Duodenal mucosa (tissue), 2 donors: Measurements from ENCODE around the gene MAGI1.

ENCODE experiments used
- H3K27ac ChIP-seq: one replicate; pipeline ENCODE4 v1.7.0; 2013; ENCODE audit warnings: low read depth, low read length
- H3K27me3 ChIP-seq, 2 donors: one replicate each; pipeline ENCODE4 v1.7.0; 2013; ENCODE audit warnings: low read length in 2 of 2, control low read depth in 1 of 2; ENCODE audit not compliant: insufficient read depth in 2 of 2, control insufficient read depth in 1 of 2
- H3K36me3 ChIP-seq, 2 donors: one replicate each; pipeline ENCODE4 v1.7.0; 2013; ENCODE audit warnings: low read length in 2 of 2, control low read depth in 1 of 2; ENCODE audit not compliant: insufficient read depth in 2 of 2, control insufficient read depth in 1 of 2
- H3K4me1 ChIP-seq, 2 donors: one replicate each; pipeline ENCODE4 v1.7.0; 2013; ENCODE audit warnings: low read length in 2 of 2, control low read depth in 1 of 2; ENCODE audit not compliant: insufficient read depth in 2 of 2, control insufficient read depth in 1 of 2
- H3K4me3 ChIP-seq, 2 donors: one replicate each; pipeline ENCODE4 v1.7.0; 2013; ENCODE audit warnings: low read length in 2 of 2, low read depth in 1 of 2
- H3K9ac ChIP-seq, 2 donors: one replicate each; pipeline ENCODE4 v1.7.0; 2013; ENCODE audit warnings: low read length in 2 of 2, low read depth in 1 of 2
- H3K9me3 ChIP-seq, 2 donors: one replicate each; pipeline ENCODE4 v1.7.0; 2013; ENCODE audit warnings: low read length in 2 of 2, control low read depth in 1 of 2; ENCODE audit not compliant: control insufficient read depth in 1 of 2

MAGI1 gene

DNA sequence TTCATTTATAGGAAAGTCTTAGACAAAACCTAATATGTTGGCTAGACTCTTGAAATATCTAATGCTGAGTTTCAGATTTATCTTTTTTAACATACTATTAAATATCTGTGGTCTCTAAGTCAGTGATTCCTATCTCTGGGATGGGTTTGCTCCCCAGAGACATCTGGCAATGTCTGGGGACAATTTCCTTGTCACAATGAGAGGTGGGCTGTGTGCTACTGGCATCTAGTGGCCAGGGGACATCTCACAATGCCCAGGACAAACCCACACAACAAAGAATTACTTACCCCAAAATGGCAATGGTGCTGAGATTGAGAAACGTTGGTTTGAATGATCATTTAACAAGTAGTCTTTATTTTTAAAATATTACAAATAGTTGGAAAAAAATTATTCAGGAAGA is 602.1 kb downstream of the MAGI1 start:
- Histone ChIP-seq H3K27ac (no peak overlapping the region), H3K36me3 (no peaks in the 10 kb centered on the region), H3K4me3 (no peak overlapping the region), H3K27me3 (no peaks in the 10 kb centered on the region), H3K4me1 (no peaks in the 10 kb centered on the region), H3K9ac (no peak overlapping the region), H3K9me3 (no peaks in the 10 kb centered on the region)

DNA sequence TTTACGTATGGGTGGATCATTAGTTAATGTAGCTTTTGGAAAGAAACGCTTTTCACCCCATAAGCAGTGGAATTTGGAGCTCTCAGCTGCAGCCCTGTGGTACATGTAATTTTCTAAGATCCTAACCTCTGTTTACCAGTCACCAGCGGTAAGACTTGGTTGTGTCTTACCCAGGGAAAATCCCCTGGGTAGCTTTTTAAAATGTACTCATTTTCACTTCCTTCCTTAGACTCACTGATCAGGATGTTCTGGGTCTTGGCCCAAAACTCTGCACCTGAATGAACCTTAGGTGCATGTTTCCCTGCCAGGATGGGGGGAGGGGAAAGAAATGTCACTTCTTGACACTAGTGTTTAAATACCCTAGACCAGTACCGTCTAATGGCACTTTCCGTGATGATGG is 605.2 kb downstream of the MAGI1 start:
- Histone ChIP-seq H3K9ac (no peak overlapping the region), H3K27ac (no peak overlapping the region), H3K36me3 (peaks cover 5 to 16% of the 10 kb centered on the region in 2 donors), H3K27me3 (no peaks in the 10 kb centered on the region), H3K9me3 (no peaks in the 10 kb centered on the region), H3K4me3 (no peak overlapping the region), H3K4me1 (no peaks in the 10 kb centered on the region)

DNA sequence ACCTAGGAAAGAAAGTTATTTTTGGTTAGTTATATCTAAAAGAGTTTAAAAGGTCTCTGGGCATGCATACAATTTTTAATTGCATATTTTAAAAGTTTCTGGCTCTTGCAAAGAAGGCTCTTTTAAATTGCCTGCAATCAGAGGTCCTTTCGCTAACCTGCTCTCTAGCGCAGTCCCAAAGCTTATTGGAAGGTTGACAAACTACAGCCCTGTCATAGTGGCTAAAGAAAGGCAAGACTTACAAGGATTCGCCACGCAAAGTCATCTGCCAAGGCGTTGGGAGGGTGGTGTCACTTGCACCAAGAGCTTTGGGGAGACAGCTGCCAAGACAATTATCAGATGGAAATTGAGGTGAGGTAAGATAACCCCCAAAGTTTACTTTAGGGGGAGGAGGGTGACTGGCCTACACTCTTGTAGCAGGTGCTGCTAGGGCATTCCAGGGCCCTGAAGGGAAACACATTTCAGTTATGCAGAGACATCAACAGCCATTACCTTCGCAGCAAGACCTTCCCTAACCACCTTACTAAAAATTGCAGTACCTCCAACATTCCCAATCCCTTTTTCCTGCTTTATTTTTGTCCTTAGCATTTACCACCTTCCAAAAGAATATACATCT is 606.2 kb downstream of the MAGI1 start:
- Histone ChIP-seq H3K9ac (no peak overlapping the region), H3K4me1 (no peaks in the 10 kb centered on the region), H3K27ac (no peak overlapping the region), H3K27me3 (no peaks in the 10 kb centered on the region), H3K36me3 (peaks cover 5 to 16% of the 10 kb centered on the region in 2 donors), H3K4me3 (no peak overlapping the region), H3K9me3 (no peaks in the 10 kb centered on the region)

DNA sequence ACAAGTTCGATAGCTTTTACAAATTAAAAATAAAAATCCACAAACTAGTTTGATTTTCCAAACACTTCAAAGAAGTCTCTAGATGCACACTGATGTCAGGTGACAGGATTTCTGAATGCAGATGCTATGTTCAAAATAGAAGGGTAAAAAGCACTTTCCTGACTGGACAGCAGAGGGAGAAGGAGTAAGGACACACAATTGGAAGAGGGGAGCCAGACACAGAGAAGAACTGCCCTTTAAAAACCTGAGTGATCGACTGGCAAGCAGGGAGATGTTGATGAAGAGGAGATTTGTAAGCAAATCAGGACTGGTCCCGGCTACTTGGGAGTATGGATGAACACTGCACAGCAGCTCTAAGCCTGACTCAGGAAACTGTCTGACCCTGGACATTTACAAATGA is 612.8 kb downstream of the MAGI1 start:
- Histone ChIP-seq H3K27ac (no peak overlapping the region), H3K36me3 (peaks cover 5 to 24% of the 10 kb centered on the region in 2 donors), H3K9ac (no peak overlapping the region), H3K27me3 (no peaks in the 10 kb centered on the region), H3K9me3 (no peaks in the 10 kb centered on the region), H3K4me1 (no peaks in the 10 kb centered on the region), H3K4me3 (no peak overlapping the region)

DNA sequence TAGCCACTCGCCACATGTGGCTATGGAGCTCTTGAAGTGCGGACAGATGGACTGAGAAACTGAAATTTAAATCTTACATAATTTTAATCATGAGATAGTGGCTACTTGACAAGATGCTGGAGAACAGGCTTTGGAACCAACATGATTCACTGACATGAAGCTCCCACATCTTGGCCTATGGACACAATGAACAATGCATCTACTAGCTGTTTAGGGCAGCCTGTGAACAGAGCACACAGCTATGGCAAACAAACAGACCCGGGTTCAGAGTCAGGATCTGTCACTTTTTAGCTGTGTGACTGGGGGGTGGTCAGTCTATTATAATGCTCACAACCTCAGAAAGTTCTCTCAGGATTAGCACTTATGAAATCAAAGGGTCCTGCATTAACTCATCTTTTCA is 616.6 kb downstream of the MAGI1 start:
- Histone ChIP-seq H3K9ac (no peak overlapping the region), H3K36me3 (peaks cover 0 to 8% of the 10 kb centered on the region in 2 donors), H3K27ac (no peak overlapping the region), H3K4me1 (no peaks in the 10 kb centered on the region), H3K9me3 (no peaks in the 10 kb centered on the region), H3K27me3 (no peaks in the 10 kb centered on the region), H3K4me3 (no peak overlapping the region)

DNA sequence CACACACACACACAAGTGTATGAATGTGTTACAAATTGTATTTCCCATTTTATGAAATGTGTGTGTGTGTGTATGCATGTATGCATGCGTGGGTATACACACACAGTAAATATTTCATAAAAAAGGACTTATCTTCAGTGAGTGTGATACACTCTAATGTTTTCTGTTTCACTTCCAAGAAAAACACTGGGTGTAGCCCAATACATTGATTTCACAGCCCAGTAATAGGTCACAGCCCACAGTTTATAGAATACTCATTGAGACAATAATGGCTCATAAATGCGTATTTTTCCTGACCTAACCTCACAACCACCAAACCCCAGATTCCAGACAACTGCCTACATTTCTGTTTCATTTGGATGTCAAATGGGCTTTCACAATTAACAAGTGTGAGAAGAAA is 619.5 kb downstream of the MAGI1 start:
- Histone ChIP-seq H3K4me1 (no peaks in the 10 kb centered on the region), H3K27me3 (no peaks in the 10 kb centered on the region), H3K27ac (no peak overlapping the region), H3K9me3 (no peaks in the 10 kb centered on the region), H3K4me3 (no peak overlapping the region), H3K9ac (no peak overlapping the region), H3K36me3 (peaks cover 0 to 5% of the 10 kb centered on the region in 2 donors)

DNA sequence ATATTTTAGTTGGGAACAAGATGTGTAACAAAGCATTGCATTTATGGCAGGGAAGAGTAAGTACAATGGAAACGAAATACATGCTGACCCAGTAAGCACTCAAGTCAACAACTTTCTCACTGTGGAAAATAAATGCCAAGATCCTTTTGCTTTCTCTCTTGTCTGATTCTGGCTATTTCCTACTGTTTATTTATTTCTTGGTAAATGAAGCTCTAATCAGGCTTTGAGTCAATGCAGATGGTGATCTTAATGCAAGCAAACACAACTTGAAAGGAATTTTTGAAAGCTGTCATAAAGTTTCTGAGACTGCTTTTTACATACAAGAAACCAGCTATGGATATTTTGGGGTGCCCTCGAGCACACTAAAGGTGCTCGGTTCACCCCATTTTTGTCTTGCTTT is 624.8 kb downstream of the MAGI1 start:
- H3K36me3 ChIP-seq, result no peaks in the 10 kb centered on the region
- H3K27me3 ChIP-seq, result no peaks in the 10 kb centered on the region
- H3K4me3 ChIP-seq, result no peak overlapping the region
- peaks cover 16 to 19% of the 10 kb centered on the region in 2 donors for H3K4me1 ChIP-seq
- H3K9me3 ChIP-seq, result no peaks in the 10 kb centered on the region
- no peak overlapping the region for H3K9ac ChIP-seq
- no peak overlapping the region for H3K27ac ChIP-seq

DNA sequence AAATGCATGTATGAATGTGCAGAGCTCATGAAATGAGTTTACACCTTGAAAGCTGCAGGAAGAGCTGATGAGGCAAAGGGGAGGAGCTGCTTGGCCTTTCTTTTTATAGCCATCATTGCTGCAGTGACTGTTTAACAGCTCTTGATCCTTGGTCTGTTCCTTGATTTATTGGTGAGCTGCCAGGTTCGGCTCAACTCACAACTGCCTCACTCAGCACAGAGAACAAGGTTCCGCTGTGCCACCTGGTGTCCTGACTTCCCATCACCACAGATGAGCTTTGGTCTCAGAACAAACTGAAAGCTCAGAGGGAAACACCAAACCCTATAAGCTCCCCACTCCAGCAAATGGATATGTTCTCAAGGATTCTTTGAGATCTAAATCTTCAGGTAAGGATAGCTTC is 626.1 kb downstream of the MAGI1 start:
- H3K4me3 ChIP-seq, result no peak overlapping the region
- H3K9me3 ChIP-seq, result no peaks in the 10 kb centered on the region
- no peak overlapping the region for H3K9ac ChIP-seq
- peaks cover 16 to 19% of the 10 kb centered on the region in 2 donors for H3K4me1 ChIP-seq
- no peaks in the 10 kb centered on the region for H3K27me3 ChIP-seq
- H3K27ac ChIP-seq, result no peak overlapping the region
- H3K36me3 ChIP-seq, result no peaks in the 10 kb centered on the region

DNA sequence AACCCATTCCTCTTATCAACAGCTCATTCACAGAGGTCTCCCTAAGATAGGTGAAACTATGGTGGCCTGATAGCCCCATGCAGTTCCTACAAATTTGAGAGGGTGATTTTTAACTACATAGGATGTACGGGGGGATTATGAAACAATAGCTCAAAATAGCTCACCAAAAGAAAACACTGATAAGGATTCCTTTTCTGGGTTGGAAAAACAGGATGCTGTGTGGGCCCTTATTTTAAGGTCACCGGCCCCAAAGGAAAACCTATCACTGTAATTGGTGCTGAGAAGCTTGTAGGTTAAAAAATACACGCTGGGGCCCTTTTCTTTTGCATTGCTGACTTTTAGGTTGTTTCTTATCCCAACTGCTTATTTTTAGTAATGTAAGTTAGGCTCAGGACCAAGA is 627.4 kb downstream of the MAGI1 start:
- peaks cover 16 to 19% of the 10 kb centered on the region in 2 donors for H3K4me1 ChIP-seq
- no peaks in the 10 kb centered on the region for H3K9me3 ChIP-seq
- H3K27ac ChIP-seq, result no peak overlapping the region
- no peak overlapping the region for H3K4me3 ChIP-seq
- no peaks in the 10 kb centered on the region for H3K36me3 ChIP-seq
- no peaks in the 10 kb centered on the region for H3K27me3 ChIP-seq
- no peak overlapping the region for H3K9ac ChIP-seq

DNA sequence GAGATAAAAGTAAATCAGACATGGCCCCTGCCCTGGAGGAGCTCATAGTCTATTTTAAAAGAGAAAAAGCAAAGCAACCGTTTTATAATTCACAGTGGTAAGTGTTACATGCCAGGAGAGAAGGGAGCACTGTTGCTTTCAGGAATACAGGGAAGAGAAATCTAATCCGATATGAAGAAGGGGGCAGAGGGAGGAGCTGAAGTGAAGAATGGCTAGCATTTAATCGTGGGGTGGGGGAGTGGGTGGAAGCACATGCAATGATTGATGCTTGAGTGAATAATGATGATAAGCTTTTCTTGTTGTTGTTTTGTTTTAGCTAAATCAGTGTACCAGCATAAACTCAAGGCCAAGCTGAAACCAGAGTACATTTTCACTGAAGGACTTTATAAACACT is 629.5 kb downstream of the MAGI1 start:
- peaks cover 16 to 19% of the 10 kb centered on the region in 2 donors for H3K4me1 ChIP-seq
- no peak overlapping the region for H3K27ac ChIP-seq

More for the DNA sequence above, 629.5 kb downstream of the MAGI1 start:
- Histone ChIP-seq H3K36me3 (no peaks in the 10 kb centered on the region), H3K9ac (no peak overlapping the region), H3K9me3 (no peaks in the 10 kb centered on the region), H3K27me3 (no peaks in the 10 kb centered on the region), H3K4me3 (no peak overlapping the region)
